ENCODE results near the gene PPFIBP1.
"Not testable (repeated sequence)": the region's sequence is repeated elsewhere in the genome, so short reads cannot be mapped to it uniquely, and the experiment has no call there.

Gene PPFIBP1

DNA sequence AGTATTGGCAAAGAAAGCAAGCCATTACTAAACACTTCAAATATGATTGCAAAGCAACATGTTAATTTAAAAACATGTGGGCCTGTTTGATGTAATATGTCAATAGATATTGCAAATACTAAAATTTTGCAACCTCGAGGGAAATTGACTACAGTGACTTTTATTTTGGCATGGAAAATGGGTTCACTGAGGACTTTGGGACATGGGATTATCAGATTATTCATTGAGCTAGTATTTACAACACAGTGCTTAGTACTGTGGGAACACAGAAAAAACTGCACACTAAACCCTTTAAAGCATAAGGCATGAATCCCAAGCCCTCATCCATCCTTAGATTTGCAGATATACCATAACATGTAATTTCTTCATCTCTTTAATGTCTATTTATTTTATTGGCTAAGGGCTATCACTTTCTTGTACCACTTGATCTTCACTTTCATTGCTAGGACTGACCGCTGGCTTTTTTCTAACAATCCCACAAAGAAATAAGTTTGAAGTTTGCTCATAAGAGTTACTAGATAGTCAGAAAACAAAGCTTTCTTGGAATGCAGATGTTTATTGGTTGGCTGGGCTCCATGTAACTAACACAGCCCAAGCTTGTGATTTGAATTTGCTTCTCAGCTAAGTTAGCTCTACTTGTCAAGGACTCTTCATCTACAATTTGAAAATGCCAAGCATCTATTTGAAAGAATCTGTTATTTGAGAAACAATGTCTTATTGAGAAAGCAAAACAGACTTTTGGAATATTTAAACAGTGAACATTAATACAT is 48.7 kb downstream of the PPFIBP1 start:
- DNase-seq: no peak

- DNase-seq: no peak
These were observed 50.0 kb downstream of the PPFIBP1 start for GRCh38 chr12:27573972-27574371.

- no peak for DNase-seq
These were observed 51.2 kb downstream of the PPFIBP1 start for GRCh38 chr12:27575090-27575761.

DNA sequence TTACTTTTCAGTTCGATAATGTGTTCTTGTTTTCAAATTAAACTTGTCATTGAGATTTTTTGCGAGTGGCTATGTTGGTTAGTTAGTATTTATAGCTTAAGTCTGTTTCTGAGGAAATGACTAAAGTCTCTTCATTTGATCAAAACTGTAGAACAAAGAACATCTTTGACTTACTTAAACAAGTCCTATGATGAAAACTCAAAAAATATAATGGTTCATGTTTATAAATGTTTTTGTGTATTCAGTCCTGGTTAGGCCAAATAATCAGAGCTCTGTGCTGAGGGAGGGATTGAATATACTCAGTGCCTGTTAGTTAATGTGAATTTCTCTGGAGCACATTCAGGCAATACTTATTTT is 51.7 kb downstream of the PPFIBP1 start:
- no peak for DNase-seq

DNA sequence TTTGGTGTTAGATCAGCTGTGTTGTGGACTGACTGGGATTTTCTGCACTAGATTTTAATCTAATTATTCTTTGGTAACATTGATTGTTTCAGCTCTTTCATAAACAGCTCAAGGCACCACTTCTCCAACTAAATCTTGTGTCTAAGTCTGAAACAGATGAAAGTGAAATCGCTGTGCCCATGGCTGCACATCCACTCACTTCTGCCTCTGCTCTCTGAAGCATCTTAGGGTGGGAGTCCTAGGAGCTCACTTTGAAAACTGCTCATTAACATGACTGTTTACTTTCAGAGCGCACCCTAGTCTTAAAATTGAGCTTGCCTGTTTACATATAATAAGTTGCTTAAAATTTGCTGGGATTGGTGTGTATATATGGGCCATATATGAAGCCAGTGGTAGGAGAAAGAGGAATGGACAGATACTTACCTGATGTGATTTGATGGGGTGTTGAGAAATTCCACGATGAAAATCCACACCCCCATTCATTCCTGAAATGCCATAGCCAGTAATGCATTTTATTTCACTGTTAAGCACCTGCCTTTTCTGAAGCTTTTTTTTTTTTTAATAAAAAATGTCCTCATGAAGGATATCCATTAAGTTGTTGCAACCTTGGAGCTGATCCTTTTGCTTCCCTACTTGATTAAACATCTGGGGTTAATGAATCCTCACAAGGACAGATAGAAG is 52.8 kb downstream of the PPFIBP1 start:
- no peak for DNase-seq

- DNase-seq: no peak
These were observed 53.7 kb downstream of the PPFIBP1 start for GRCh38 chr12:27577688-27578087.

- no peak for DNase-seq
These were observed 54.8 kb downstream of the PPFIBP1 start for GRCh38 chr12:27578689-27579372.

DNA sequence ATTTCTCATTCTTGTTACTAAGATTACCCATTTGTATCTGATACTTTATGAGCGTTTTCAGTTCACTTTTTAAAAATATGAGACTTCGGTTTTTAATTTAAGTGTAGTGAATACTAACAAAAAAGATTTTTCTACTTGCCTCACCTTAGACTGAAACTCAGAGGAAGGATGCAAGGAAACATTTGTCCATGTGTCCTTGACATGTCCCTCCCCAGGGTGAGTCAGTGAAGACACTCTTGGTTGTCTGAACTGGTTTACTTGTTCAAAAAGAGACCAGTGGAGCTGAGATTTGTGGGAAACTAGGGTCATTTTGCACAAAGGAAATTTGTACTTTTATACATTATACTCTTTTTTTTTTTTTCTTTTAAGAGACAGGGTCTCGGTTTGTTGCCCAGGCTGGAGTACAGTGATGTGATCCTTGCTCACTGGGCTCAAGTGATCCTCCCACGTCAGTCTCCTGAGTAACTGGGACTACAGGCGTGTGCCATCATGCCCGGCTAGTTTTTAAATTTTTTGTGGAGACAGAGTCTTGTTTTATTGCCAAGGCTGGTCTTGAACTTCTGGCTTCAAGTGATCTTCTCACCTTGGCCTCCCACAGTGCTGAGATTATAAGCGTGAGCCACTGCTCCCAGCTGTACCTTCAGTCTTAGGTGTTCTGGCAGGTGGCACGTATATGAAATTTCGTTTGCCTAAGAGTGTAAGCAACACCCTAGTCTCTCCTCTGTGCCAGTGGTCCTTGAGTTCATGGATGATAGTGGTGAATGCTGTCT is 56.7 kb downstream of the PPFIBP1 start:
- DNase-seq: no peak

DNA sequence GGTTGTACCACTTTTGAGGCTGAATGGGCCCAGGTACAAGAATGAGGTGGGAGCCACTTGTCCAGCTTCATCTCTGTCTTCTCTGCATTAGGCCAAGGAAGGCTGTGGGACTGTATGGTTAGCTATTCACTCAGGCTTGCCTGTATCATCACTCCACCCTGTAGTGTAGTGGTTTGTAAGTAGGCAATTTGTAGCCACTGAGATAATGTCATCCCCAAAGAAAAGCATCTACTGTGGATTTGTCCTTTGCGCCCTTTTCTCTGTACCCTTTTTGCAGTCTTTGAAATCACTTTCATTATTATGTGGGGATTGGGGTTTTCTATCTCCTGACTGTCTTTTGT is 57.3 kb downstream of the PPFIBP1 start:
- DNase-seq: not testable (repeated sequence)

DNA sequence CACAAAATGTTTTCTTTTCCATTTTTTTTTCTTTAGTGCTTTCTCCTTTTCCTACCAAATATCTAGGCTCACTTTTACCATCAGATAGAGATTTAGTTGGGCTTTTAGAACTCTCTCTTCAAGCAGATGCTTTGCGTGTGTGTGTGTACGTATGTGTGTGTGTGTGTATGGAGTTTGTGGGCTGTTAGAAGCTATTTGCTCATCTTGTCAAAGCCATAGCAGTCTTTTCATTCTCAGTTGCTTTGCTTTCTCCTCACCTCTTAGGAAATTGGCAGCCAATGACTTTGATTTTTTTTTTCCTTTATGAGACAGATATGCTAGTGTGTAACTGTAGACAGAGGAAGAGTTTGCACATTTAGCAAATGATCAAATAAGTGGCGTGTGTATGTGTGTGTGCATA is 57.8 kb downstream of the PPFIBP1 start:
- not testable (repeated sequence) for DNase-seq

DNA sequence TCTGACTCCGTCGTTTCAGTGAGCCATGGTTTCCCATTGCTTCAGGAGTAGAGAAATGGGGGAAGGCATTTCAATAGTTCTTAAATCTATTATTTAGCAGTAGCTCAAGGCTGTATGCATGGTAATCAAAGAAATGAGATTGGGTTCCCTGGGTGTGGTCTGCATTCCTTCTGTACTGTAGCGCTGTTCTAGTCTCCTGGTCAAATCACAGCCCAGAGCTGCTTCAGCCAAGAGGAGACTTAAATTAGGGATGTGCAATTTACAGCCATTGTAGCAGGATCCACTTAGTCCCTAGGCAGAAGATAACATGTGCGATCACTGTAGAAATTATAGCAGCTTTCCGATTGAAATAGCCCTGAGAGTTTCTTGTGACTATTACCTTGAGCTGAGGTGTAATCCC is 58.4 kb downstream of the PPFIBP1 start:
- not testable (repeated sequence) for DNase-seq

DNA sequence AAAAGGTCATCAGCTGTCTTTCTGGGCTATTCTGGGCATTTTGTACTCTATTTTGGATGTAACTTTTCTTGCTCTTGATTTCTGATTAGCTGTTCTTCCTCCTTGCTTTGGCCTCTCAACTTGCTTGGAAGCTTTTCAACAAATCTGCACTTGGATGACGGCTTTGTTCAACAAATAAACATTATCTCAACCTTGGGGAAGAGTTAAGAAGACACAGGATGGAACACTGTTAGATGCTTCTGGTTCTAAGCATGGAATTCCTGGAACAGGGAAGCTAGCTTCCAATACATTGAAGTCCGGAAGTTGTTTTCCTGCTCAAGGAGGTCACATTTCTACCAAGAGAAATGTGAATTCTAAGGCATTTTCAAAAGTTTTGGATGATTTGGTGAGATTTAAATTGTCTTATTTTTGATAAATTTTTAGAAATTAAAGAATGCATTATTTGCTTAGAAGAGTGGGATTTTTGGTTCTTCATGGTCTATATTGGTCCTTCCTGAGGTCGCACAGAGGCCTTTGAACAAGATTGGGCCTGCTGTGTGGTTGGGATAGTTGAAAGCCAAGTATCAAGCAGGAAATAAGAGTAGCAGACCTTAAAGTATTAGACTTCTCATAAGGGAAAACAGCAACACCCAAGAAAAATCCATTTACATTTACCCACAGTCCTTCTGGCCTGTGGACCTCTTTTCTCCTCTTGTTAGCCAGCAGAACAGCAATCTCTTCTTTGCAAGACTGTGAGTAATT is 59.2 kb downstream of the PPFIBP1 start:
- DNase-seq: no peak

DNA sequence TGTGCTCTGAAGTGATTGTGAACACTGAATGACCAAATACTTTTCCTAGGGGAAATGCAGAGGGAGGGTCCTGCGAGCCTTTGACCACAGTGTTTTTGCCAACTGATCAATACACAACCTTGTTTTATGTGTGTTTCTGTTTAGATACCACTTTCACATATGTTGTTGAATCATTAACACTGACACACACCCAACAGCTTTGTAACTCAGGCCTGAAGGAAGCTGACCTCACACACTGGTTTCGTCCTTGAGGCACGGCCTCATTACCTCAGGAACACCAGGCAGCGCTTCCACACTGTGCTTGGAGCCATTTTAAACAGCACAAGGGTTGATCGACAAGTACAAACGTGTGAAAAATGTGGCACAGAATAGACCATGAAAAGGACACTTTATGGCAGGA is 60.0 kb downstream of the PPFIBP1 start:
- no peak for DNase-seq

DNA sequence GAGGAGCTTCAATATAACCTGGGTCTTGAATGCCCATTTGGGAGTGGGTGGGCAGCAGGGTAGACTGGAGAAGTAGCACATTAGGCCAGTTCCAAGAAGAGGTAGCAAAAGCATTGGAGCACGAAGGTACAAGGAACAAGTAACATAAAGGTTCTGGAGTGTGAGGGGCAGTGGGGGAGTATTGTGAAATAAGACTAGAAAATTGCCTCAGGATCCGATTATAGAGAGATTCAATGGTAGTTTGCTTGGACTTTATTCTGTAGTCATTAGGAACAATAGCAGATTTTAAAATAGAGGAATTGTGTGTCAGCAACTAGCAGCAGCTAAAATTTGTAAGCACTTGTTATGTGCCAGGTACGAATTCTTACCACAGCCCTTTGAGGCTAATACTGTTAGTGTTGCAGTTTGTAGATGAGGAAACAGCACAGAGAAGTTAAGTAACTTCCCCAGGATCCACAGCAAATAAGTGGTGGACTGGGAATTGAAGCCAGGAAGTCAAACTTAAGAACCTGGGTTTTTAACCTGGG is 61.8 kb downstream of the PPFIBP1 start:
- no peak for DNase-seq

GRCh38 chr12:27588075-27588730 is 64.2 kb downstream of the PPFIBP1 start:
- DNase-seq: not testable (repeated sequence)

DNA sequence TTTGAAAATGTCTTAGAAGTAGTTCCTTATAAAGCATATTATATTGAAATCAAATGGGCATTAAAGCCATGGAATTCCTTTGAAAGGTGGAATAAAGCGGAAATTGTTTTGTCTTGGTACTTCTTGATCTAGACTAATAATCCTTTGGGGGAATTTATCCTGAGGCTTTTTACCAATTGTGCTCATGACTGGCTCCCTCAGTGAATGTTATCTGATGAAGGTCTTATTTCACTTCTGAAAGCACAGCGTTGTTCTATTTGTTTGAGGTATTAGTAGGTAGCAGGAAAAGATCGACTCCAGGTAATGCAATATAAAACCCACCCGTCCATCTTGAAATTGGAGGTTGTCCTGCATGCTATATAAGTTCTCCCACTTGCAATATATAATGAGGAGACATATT is 64.8 kb downstream of the PPFIBP1 start:
- no peak for DNase-seq

DNA sequence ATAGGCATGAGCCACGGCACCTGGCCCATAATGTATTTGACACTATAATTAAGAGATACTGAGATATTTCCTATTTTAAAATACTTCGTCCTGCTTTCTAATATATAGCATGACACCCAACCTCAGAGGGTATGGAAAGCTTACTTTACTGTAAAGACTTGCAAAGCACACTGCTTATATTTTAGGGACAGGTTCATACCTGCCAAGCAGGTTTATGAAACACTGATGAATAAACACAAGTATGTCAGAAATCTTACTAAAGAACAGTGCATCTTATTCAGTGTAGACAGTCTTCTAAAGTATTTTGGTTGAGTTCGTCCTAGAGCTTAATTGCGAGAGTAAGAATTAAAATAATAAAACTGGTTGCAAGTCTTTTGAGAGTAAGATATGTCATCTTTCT is 65.4 kb downstream of the PPFIBP1 start:
- no peak for DNase-seq

GRCh38 chr12:27591698-27592097 is 67.7 kb downstream of the PPFIBP1 start:
- not testable (repeated sequence) for DNase-seq

DNA sequence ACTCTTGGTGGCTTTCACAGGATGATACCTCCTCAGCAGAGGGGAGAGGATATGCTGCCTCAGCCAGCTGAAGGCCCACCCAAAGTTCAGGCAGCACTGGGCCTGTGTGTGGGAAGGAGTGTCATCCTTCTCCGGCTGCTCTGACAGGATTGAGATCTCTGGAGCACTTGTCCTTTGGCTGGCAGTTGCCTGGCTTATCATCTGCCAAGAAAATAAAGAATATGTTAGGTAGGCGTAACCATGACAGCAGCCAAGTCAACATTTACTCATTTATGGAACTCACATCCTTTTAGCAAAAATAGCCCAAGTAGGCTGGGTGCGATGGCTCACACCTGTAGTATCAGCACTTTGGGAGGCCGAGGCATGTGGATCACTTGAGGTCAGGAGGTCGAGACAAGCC is 68.5 kb downstream of the PPFIBP1 start:
- no peak for DNase-seq

- no peak for DNase-seq
These were observed 69.3 kb downstream of the PPFIBP1 start for GRCh38 chr12:27593266-27593665.

- DNase-seq: no peak
These were observed 71.2 kb downstream of the PPFIBP1 start for GRCh38 chr12:27595231-27595642.

All from KG1 (cell line).